Measurements from ENCODE around the gene NOL9. TPM values are rescaled to one million over a fixed set of nuclear protein-coding genes. Genes with fewer than 3 reads are reported as not detected.

NOL9 gene
- total and polyA plus RNA-seq, 2 of the 13 experiments (the other 11 are each of a cell fraction or from before 2014, with no cell fraction given) = 18.0 to 24.7 TPM

DNA sequence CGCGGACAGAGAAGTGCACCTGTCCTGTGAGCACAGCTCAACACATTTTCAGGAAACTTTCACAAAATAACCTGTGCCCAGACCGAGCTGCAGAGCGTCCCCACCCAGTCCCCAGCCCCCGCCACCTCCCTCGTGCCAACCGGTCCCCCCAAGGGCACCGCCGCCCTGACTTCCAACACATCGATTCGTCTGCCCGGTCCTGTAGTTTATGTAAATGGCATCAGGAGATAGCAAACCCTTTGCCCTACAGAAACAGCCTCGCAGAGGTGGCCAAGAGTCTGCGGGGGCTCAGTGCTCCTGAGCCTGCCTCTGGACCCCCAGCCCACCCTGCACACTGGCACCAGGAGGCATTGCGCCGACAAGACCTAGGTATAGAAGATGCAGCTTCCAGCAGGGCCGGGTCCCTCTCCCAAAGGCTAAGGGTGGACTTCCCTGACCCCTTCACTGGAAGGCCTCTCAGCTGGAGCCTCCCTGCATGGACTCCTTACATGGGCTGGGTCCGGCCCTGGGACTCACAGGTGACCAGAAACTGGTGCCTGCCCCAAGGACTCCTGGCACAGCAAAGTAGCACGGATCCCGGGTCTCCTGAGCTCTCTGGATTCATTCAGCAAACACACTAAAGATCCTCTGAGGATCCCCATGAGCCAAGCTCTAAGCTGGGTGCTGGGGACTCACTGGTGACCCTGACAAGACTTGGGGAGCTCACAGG lies 56.3 kb downstream of the NOL9 start:
- in situ Hi-C loops (cut with HindIII; ENCODE audit: extremely low pct_ligation_motif_present, low pct_unique_long_range_greater_than_20kb) (loop anchor here (25.0 kb wide), 1 partner anchor 714 kb away; no protein-coding TSS in a partner anchor), intact Hi-C loops (cut with micrococcal nuclease; ENCODE audit: unreplicated experiment) (no loop called here)
- DNase-seq (ENCODE audit: low spot score) (no peak), FAIRE-seq (no peak), ATAC-seq (peak; percentile 4)
- TF ChIP-seq HMGA1 (CRISPR knock-in tag; conservative IDR thresholded peaks at IDR 0.05) (no peak), MEIS2 (CRISPR knock-in tag; IDR thresholded peaks at IDR 0.05) (no peak), ZBTB20 (CRISPR knock-in tag; IDR thresholded peaks at IDR 0.05; ENCODE audit: borderline replicate concordance, low read depth) (no peak), IKZF5 (CRISPR knock-in tag; IDR thresholded peaks at IDR 0.05) (no peak), ZKSCAN1 (IDR thresholded peaks at IDR 0.05; ENCODE audit: low read length) (no peak), NAIF1 (CRISPR knock-in tag; IDR thresholded peaks at IDR 0.05; ENCODE audit: borderline replicate concordance) (no peak), CBX5 (CRISPR knock-in tag; IDR thresholded peaks at IDR 0.05; ENCODE audit: borderline replicate concordance) (no peak), ZMYM3 (CRISPR knock-in tag; IDR thresholded peaks at IDR 0.05) (no peak), HNRNPL (IDR thresholded peaks at IDR 0.05; ENCODE audit: low read depth, low read length) (no peak), ZNF230 (CRISPR knock-in tag; IDR thresholded peaks at IDR 0.05) (no peak), MAZ (IDR thresholded peaks at IDR 0.05; ENCODE audit: borderline replicate concordance, low read depth, low read length) (no peak), MAZ (CRISPR knock-in tag; IDR thresholded peaks at IDR 0.05; ENCODE audit: low read depth) (no peak), ZNF326 (CRISPR knock-in tag; IDR thresholded peaks at IDR 0.05; ENCODE audit: borderline replicate concordance) (no peak), ZNF589 (CRISPR knock-in tag; conservative IDR thresholded peaks at IDR 0.05) (no peak)
- Histone ChIP-seq H3K79me2 (ENCODE audit: insufficient read depth, low read length) (no peaks in the 10 kb centered on the region), H4K20me1 (ENCODE audit: insufficient read depth, low read length) (no peaks in the 10 kb centered on the region), H3K27ac (ENCODE audit: extremely low read length, insufficient read depth, low read length) (no peak overlapping the region), H3K4me2 (ENCODE audit: low read depth, low read length) (peak overlapping the region; percentile 95), H3K36me3 (replicated peaks in 1 of 2; ENCODE audit: control insufficient read depth in 1 of 2, insufficient read depth in 2 of 2, low read length in 2 of 2) (no peaks in the 10 kb centered on the region), H3K4me3 (replicated peaks in 1 of 3; ENCODE audit: insufficient read depth in 1 of 3, low read depth in 2 of 3, low read length in 3 of 3) (peak overlapping the region; percentile 52 to 71 (median 66); a peak in 4 of 6 replicates), H3K4me1 (ENCODE audit: insufficient read depth, low read length) (peaks cover 47% of the 10 kb centered on the region), H3K27me3 (ENCODE audit: control insufficient read depth in 1 of 2, insufficient read depth in 2 of 2, low read length in 2 of 2) (peaks cover 24 to 56% of the 10 kb centered on the region in 2 experiments; a peak in 4 of 5 replicates), H3K9ac (ENCODE audit: insufficient read depth, low read depth, low read length) (no peak overlapping the region; the same call in 1 of the 2 replicates), H2AFZ (ENCODE audit: low read length) (no peak overlapping the region), H3K9me3 (ENCODE audit: low read length) (no peaks in the 10 kb centered on the region)
- CTCF ChIA-PET (ENCODE audit: low intra/inter-chr PET ratio, low total read pairs) = no interaction called here
- BruUV-seq (replicated peaks) = no TSS peak
- 0% methylated on average over 2 of the region's 20 CpGs for WGBS (ENCODE audit: low lambda C conversion rate)
- POLR2A ChIA-PET = no interaction called here
